Activated CD4-positive, alpha-beta T cell treated with anti-CD3 and anti-CD28 coated beads, Interleukin-2, amount 10 ng/mL, durations not matched to agents 24 days and 14 days (primary cell): Measurements from ENCODE around the gene TMEM208. TPM values are rescaled to one million over a fixed set of nuclear protein-coding genes. Genes with fewer than 3 reads are reported as not detected.

ENCODE experiments used
- DNase-seq: peaks from one replicate; pipeline ENCODE4 v3.0.0; 2022
- H3K27ac Mint-ChIP-seq: one replicate; pipeline ENCODE4 v1.8.0; 2022; ENCODE audit warnings: mild to moderate bottlenecking, mixed read lengths
- H3K27me3 Mint-ChIP-seq: one replicate; pipeline ENCODE4 v1.8.0; 2022; ENCODE audit warnings: mixed read lengths
- H3K36me3 Mint-ChIP-seq: one replicate; pipeline ENCODE4 v1.8.0; 2022; ENCODE audit warnings: low read depth, mild to moderate bottlenecking, mixed read lengths
- H3K4me1 Mint-ChIP-seq: one replicate; pipeline ENCODE4 v1.8.0; 2021; ENCODE audit warnings: mixed read lengths
- H3K4me3 Mint-ChIP-seq: one replicate; pipeline ENCODE4 v1.8.0; 2022; ENCODE audit warnings: mild to moderate bottlenecking, moderate library complexity, mixed read lengths
- H3K9me3 Mint-ChIP-seq: one replicate; pipeline ENCODE4 v1.8.0; 2021; ENCODE audit warnings: mixed read lengths
- intact Hi-C: fragments of 100-400 bp; cut with micrococcal nuclease; formaldehyde crosslinking; loops from one replicate; pipeline ENCODE4 v1.15.1; 2023
- total RNA-seq: library from RNA; stranded (reverse); gene quantifications from 2 replicates; pipeline ENCODE4 v1.2.3, GENCODE V29; 2022

Gene TMEM208
- total RNA-seq, 1 donor from 2014 or later = 65.6 TPM

DNA sequence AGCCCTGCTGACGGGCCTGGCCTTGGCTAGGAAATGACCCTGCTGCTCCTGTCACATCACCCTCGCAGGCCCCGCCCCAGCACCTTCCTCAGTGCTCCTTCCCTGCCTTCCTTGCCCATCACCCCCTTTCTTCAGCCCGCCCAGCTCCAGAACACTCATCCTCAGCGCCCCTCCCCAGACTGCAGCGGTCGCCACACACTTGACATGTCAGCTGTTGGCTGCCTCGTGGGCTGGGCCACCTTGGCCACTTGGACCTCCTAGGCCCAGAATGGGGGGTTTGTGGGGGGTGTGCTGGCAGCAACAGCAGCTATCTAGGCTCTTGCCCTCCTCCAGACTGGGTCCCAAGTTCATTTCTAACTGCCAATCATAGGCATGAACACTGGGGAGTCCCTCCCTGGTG, 17.4 kb upstream of the TMEM208 start:
- DNase-seq = no peak
- no peak overlapping the region for H3K27ac Mint-ChIP-seq
- intact Hi-C loops = no loop called here
- peaks cover 4% of the 10 kb centered on the region for H3K36me3 Mint-ChIP-seq
- H3K9me3 Mint-ChIP-seq = no peaks in the 10 kb centered on the region
- no peaks in the 10 kb centered on the region for H3K27me3 Mint-ChIP-seq
- no peaks in the 10 kb centered on the region for H3K4me1 Mint-ChIP-seq
- no peak overlapping the region for H3K4me3 Mint-ChIP-seq

GRCh38 chr16:67210069-67210937, 16.6 kb upstream of the TMEM208 start:
- DNase-seq = no peak
- peaks cover 4% of the 10 kb centered on the region for H3K36me3 Mint-ChIP-seq
- H3K4me3 Mint-ChIP-seq = no peak overlapping the region
- intact Hi-C loops = no loop called here
- no peaks in the 10 kb centered on the region for H3K27me3 Mint-ChIP-seq
- H3K9me3 Mint-ChIP-seq = no peaks in the 10 kb centered on the region
- no peaks in the 10 kb centered on the region for H3K4me1 Mint-ChIP-seq
- peak overlapping the region; percentile 20 for H3K27ac Mint-ChIP-seq

DNA sequence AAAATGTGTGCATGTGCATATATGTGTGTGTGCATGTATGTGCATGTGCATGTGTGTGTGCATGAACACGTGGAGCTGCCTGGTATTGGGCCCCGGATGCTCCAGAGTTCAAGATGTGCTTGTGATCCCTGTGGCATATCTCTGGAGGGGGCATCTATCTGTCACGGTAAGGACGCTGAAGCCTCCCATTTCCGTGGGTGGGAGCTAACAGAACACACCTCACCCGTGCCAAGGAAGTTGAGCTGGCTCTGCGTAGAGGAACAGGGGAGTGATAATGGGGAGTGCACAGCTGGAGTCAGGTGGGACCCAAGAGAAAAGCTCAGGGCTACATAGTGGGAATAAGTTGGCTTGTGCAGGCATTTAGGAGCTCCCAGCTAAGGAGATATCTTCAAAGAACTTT, 15.3 kb upstream of the TMEM208 start:
- Mint-ChIP-seq H3K4me1 (peaks cover 2% of the 10 kb centered on the region), H3K9me3 (no peaks in the 10 kb centered on the region), H3K27ac (no peak overlapping the region), H3K4me3 (no peak overlapping the region), H3K36me3 (no peaks in the 10 kb centered on the region), H3K27me3 (no peaks in the 10 kb centered on the region)
- intact Hi-C loops = no loop called here
- no peak for DNase-seq

- no peak overlapping the region for H3K4me3 Mint-ChIP-seq
- H3K4me1 Mint-ChIP-seq = peaks cover 7% of the 10 kb centered on the region
- intact Hi-C loops = no loop called here
- H3K36me3 Mint-ChIP-seq = no peaks in the 10 kb centered on the region
- no peaks in the 10 kb centered on the region for H3K27me3 Mint-ChIP-seq
- no peak for DNase-seq
- no peak overlapping the region for H3K27ac Mint-ChIP-seq
- no peaks in the 10 kb centered on the region for H3K9me3 Mint-ChIP-seq
These were observed 14.2 kb upstream of the TMEM208 start for GRCh38 chr16:67212766-67213165.

DNA sequence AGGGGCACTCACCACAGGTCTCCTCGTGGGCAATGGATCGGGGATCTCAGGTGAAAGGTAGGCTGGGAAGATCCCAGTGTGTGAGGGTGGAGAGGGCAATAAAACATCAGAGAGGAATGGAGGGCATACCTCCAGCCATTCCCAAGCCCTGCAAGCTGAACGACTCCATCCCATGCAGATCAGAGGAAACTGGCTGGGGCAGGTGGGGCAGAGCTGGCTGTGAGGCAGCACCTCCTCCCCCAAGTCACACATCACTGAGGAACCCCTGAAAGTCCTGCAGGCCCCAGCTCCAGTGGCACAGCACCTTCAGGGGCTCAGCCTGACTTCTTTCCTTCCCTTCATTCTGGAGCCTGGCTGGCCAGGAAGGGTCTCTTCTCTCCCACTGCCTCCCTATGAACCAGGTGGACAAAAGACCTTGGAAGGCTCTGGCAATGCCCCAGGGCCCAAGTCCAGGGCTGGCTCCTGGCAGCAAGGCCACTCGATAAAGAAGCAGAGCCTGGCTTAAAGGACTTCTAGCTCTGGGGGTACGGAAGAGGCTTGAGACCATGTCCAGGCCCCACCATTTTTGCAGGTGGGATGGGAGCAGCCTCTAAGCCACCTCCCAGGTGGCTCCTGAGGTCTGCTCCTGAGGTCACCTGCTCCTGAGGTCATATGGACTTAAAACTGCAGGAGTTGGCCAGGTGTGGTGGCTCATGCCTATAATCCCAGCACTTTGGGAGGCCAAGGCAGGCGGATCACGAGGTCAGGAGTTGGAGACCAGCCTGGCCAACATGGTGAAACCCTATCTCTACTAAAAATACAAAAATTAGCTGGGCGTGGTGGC, 13.5 kb upstream of the TMEM208 start:
- H3K36me3 Mint-ChIP-seq = no peaks in the 10 kb centered on the region
- no peaks in the 10 kb centered on the region for H3K9me3 Mint-ChIP-seq
- peaks cover 8% of the 10 kb centered on the region for H3K4me1 Mint-ChIP-seq
- intact Hi-C loops = no loop called here
- DNase-seq = no peak
- H3K4me3 Mint-ChIP-seq = no peak overlapping the region
- H3K27me3 Mint-ChIP-seq = no peaks in the 10 kb centered on the region
- no peak overlapping the region for H3K27ac Mint-ChIP-seq

DNA sequence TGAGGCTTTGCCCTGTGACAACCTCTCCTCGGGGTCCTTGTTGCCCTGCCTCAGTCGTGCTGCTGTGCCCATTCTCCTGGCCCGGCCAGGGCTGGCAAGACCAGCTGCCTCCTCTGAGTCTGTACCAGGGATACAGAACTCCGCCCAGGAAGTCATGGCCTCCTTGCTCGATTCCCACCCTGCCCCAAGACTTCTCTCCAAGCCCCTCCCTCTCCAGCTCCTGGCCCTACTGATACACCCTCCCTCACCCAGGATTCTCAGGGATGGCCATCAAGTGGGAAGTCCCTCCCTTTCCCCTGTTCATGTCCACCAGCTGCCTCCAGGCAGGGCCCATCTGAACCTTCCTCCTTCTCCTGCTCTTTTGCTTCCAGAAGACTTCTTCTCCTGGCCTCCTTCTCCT, 11.2 kb upstream of the TMEM208 start:
- no peak overlapping the region for H3K27ac Mint-ChIP-seq
- intact Hi-C loops = no loop called here
- H3K4me1 Mint-ChIP-seq = peaks cover 8% of the 10 kb centered on the region
- no peak overlapping the region for H3K4me3 Mint-ChIP-seq
- no peaks in the 10 kb centered on the region for H3K9me3 Mint-ChIP-seq
- no peaks in the 10 kb centered on the region for H3K27me3 Mint-ChIP-seq
- H3K36me3 Mint-ChIP-seq = no peaks in the 10 kb centered on the region
- no peak for DNase-seq

DNA sequence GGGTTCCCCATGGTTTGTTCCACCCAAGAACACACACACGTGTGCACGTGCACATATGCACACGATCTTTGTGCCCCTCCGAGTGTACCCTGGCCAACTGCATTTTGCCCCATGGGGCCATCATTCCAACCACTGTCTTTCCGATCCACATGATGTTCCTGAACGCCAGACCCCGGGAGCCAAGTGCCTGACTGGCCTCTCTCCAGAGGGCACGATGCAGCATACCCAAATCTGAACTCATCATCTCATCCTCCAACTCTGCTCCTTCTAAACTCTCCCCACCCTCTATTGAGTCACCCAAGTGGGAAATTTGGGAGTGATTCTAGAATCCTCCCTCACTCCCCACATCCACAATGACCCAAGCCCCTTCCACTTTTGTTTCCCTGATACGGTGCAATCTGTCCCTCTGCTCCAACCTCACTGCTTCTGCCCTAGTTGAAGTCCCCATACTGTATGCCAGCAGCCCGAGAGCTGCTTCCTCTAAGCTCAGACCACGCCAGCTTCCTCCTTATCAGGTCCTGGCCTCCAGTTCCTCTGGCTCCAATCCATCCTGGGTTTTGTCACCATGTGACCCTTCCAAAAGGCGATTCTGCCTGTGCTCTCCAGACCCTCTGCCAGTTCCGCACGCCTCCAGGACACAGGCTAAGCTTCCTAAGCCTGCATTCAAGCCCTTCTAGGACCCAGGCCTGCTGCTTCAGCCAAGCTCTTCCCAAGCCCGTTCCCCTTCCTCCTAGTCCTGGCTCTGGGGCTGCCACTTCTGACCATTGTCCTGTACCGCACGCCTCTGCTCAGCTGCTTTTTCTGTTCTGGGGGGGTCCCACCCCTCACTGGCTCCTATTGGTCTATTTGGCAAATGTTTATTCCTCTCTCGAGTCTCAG, 10.1 kb upstream of the TMEM208 start:
- peaks cover 8% of the 10 kb centered on the region for H3K4me1 Mint-ChIP-seq
- H3K36me3 Mint-ChIP-seq = no peaks in the 10 kb centered on the region
- H3K27me3 Mint-ChIP-seq = no peaks in the 10 kb centered on the region
- no peak for DNase-seq
- H3K27ac Mint-ChIP-seq = no peak overlapping the region
- intact Hi-C loops = no loop called here
- no peak overlapping the region for H3K4me3 Mint-ChIP-seq
- H3K9me3 Mint-ChIP-seq = no peaks in the 10 kb centered on the region

DNA sequence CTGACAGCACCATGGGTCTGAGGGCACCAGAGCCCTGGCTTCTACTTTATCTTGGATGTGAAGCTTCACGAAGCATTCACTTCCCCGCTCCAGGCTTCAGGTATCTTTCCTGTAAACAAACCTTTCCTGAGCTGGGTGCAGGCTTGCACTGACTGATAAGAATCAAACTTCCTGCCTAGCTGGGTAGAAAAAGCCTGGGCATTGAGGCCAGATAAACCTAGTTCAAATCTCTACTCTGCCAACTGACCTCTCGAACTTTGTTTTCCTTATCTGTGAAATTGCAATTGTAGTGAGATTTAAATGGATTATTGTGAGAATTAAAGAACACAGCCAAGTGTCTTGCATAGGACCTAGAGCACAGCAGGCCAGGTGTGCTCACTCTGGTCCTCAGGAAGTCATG, 2.9 kb upstream of the TMEM208 start:
- peaks cover 43% of the 10 kb centered on the region for H3K4me1 Mint-ChIP-seq
- H3K27me3 Mint-ChIP-seq = no peaks in the 10 kb centered on the region
- peaks cover 20% of the 10 kb centered on the region for H3K36me3 Mint-ChIP-seq
- DNase-seq = no peak
- peak overlapping the region; percentile 35 for H3K27ac Mint-ChIP-seq
- H3K9me3 Mint-ChIP-seq = no peaks in the 10 kb centered on the region
- intact Hi-C loops = no loop called here
- H3K4me3 Mint-ChIP-seq = no peak overlapping the region

- intact Hi-C loops = loop anchor here (1.0 kb wide), 1 partner anchor 34 kb away; the partner anchor contains the start of gene E2F4
- H3K27me3 Mint-ChIP-seq = no peaks in the 10 kb centered on the region
- peaks cover 43% of the 10 kb centered on the region for H3K4me1 Mint-ChIP-seq
- peaks cover 43% of the 10 kb centered on the region for H3K36me3 Mint-ChIP-seq
- H3K27ac Mint-ChIP-seq = peak overlapping the region; percentile 98
- peak overlapping the region; percentile 98 for H3K4me3 Mint-ChIP-seq
- H3K9me3 Mint-ChIP-seq = no peaks in the 10 kb centered on the region
- peak; percentile 69 for DNase-seq
These were observed 581 bp upstream of the TMEM208 start for GRCh38 chr16:67226295-67226803.

GRCh38 chr16:67227567-67227921, 614 bp downstream of the TMEM208 start:
- DNase-seq = no peak
- intact Hi-C loops = loop anchor here (1.0 kb wide), 2 partner anchors 9 to 17 kb away; no protein-coding TSS in a partner anchor
- Mint-ChIP-seq H3K27me3 (no peaks in the 10 kb centered on the region), H3K36me3 (peaks cover 49% of the 10 kb centered on the region), H3K27ac (peak overlapping the region; percentile 98), H3K9me3 (no peaks in the 10 kb centered on the region), H3K4me1 (peaks cover 43% of the 10 kb centered on the region), H3K4me3 (peak overlapping the region; percentile 98)

DNA sequence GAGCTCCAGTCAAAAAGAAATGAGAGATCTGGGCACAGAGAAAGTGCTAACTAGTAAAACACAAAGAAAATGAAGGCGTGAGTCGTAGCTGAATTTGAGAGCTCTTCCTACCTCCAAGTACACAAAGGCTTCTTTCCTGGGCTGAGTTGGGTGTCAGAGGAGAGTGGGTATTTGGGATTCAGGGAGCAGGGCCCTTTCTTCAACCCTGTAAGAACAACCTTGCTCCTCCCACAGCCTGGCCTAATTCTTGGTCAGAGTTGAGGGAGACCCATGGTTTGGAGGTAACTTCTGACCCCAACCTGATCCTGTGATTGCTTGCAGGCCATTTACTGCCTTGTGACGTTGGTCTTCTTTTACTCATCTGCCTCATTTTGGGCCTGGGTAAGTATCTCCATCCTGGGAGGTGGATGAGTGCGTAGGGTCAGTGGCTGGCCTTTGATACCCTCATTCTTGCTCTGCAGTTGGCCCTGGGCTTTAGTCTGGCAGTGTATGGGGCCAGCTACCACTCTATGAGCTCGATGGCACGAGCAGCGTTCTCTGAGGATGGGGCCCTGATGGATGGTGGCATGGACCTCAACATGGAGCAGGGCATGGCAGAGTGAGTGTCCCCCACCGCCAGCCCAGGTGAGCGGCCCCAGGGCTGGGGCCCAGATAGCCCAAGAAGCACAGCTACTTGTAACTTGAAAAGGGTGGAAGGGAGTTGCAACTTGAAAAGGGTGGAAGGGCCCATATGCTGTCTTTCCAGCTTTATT, 1.3 kb downstream of the TMEM208 start:
- Mint-ChIP-seq H3K27ac (peak overlapping the region; percentile 98), H3K36me3 (peaks cover 51% of the 10 kb centered on the region), H3K9me3 (no peaks in the 10 kb centered on the region), H3K27me3 (no peaks in the 10 kb centered on the region), H3K4me3 (peak overlapping the region; percentile 98), H3K4me1 (peaks cover 41% of the 10 kb centered on the region)
- no peak for DNase-seq
- intact Hi-C loops = loop anchor here (2.0 kb wide), 1 partner anchor 433 kb away; the partner anchor contains the start of genes ACD and PARD6A

DNA sequence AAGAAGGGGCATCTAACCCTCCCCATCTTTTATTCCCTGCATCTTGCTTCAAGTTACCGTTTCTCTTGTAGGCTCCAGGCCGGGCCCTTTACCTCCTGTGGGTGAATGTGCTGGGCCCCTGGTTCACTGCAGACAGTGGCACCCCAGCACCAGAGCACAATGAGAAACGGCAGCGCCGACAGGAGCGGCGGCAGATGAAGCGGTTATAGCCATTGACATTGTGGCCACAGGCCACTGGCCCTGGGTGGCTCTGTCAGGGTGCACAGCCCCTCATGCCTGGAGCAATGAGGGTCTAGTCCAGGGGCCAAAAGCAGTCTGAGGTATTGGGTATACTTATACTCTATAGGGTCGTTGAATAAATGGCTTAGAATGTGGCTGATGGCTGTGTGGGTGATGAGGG, 2.0 kb downstream of the TMEM208 start:
- intact Hi-C loops = loop anchor here (2.0 kb wide), 1 partner anchor 432 kb away; the partner anchor contains the start of genes ACD and PARD6A
- Mint-ChIP-seq H3K4me1 (peaks cover 35% of the 10 kb centered on the region), H3K9me3 (no peaks in the 10 kb centered on the region), H3K27me3 (no peaks in the 10 kb centered on the region), H3K36me3 (peaks cover 56% of the 10 kb centered on the region), H3K4me3 (peak overlapping the region; percentile 98), H3K27ac (no peak overlapping the region)
- DNase-seq = no peak
